Keratinocyte (primary cell): ENCODE measurements around the gene ERBB4. TPM values are rescaled to one million over a fixed set of nuclear protein-coding genes. Genes with fewer than 3 reads are reported as not detected.

Experiments used
- DNase-seq: peaks from one replicate; pipeline ENCODE4 v3.0.0-alpha.2; 2011; ENCODE audit warnings: low read depth, missing footprints, low spot score
- FAIRE-seq: peaks from 2 replicates; lab custom pipeline; 2011; peaks lifted over from hg19 to GRCh38; lab: Jason Lieb, UNC
- H2AFZ ChIP-seq: 2 replicates; pipeline ENCODE4 v1.6.0; 2012; ENCODE audit warnings: low read length, control low read depth, inconsistent platforms; ENCODE audit not compliant: control insufficient read depth
- H3K27ac ChIP-seq: 2 replicates; pipeline ENCODE4 v1.5.1; 2011; ENCODE audit warnings: low read length; ENCODE audit not compliant: control insufficient read depth, insufficient read depth
- H3K27me3 ChIP-seq: 3 replicates; pipeline ENCODE4 v1.6.0; 2011; ENCODE audit warnings: low read length; ENCODE audit not compliant: control insufficient read depth, insufficient read depth; ENCODE audit errors: extremely low read depth
- H3K36me3 ChIP-seq, 2 experiments: 2 replicates in 1 of 2; 3 replicates in 1 of 2; pipeline ENCODE4 v1.5.1; 2011; ENCODE audit warnings: low read length in 2 of 2, mild to moderate bottlenecking in 1 of 2; ENCODE audit not compliant: control insufficient read depth in 2 of 2, insufficient read depth in 2 of 2; ENCODE audit errors: extremely low read depth in 1 of 2
- H3K4me1 ChIP-seq: 3 replicates; pipeline ENCODE4 v1.5.1; 2011; ENCODE audit warnings: low read length; ENCODE audit not compliant: control insufficient read depth, insufficient read depth; ENCODE audit errors: extremely low read depth
- H3K4me2 ChIP-seq: 3 replicates; pipeline ENCODE4 v1.6.0; 2011; ENCODE audit warnings: low read depth, low read length; ENCODE audit not compliant: control insufficient read depth, insufficient read depth; ENCODE audit errors: extremely low read depth
- H3K4me3 ChIP-seq, 3 experiments: fragments of 200-600 bp in 1 of 3; sonication (generic) in 1 of 3; 2 replicates in 2 of 3; 3 replicates in 1 of 3; pipeline ENCODE4 v1.5.1; 2011 to 2016; ENCODE audit warnings: low read length in 3 of 3, mild to moderate bottlenecking in 3 of 3, control low read depth in 2 of 3, inconsistent platforms in 1 of 3, low read depth in 1 of 3, mixed read lengths in 1 of 3, mixed run types in 1 of 3, moderate library complexity in 1 of 3; ENCODE audit not compliant: control insufficient read depth in 2 of 3, insufficient read depth in 2 of 3; ENCODE audit errors: extremely low read depth in 1 of 3
- H3K79me2 ChIP-seq: 2 replicates; pipeline ENCODE4 v1.6.0; 2012; ENCODE audit warnings: low read length; ENCODE audit not compliant: control insufficient read depth, insufficient read depth
- H3K9ac ChIP-seq: 3 replicates; pipeline ENCODE4 v1.6.0; 2011; ENCODE audit warnings: low read length; ENCODE audit not compliant: control insufficient read depth, insufficient read depth; ENCODE audit errors: extremely low read depth
- H3K9me1 ChIP-seq: 3 replicates; pipeline ENCODE4 v1.6.0; 2011; ENCODE audit warnings: low read length; ENCODE audit not compliant: control insufficient read depth, insufficient read depth; ENCODE audit errors: extremely low read depth
- H3K9me3 ChIP-seq: 2 replicates; pipeline ENCODE4 v1.5.1; 2012; ENCODE audit warnings: low read depth, low read length; ENCODE audit not compliant: control insufficient read depth
- H4K20me1 ChIP-seq: 3 replicates; pipeline ENCODE4 v1.6.0; 2011; ENCODE audit warnings: low read length; ENCODE audit not compliant: control insufficient read depth, insufficient read depth; ENCODE audit errors: extremely low read depth
- CTCF ChIP-seq, 3 experiments: IDR thresholded peaks in 1 of 3; conservative IDR thresholded peaks in 1 of 3; optimal IDR thresholded peaks in 1 of 3; 2 replicates in 2 of 3; 3 replicates in 1 of 3; pipeline versions ENCODE3 to v1.5.1; 2011; ENCODE audit warnings: low read length in 3 of 3, mild to moderate bottlenecking in 3 of 3, moderate library complexity in 2 of 3, control low read depth in 1 of 3, inconsistent platforms in 1 of 3; ENCODE audit not compliant: insufficient read depth in 2 of 3; ENCODE audit errors: extremely low read depth in 1 of 3
- EZH2 ChIP-seq: IDR thresholded peaks from one replicate; pipeline ENCODE4 v1.6.1; 2012; ENCODE audit warnings: inconsistent platforms, mild to moderate bottlenecking, low read length, moderate library complexity
- dilution Hi-C: fragments of 300-500 bp; cut with MboI; formaldehyde crosslinking; loops from one replicate; pipeline ENCODE4 v1.7.0; 2020; ENCODE audit warnings: low sequenced_read_pairs; ENCODE audit not compliant: extremely low pct_ligation_motif_present
- polyA plus RNA-seq, 5 experiments: library from polyadenylated mRNA; depleted of rRNA in 3 of 5; stranded (reverse) in 3 of 5; stranded (forward) in 1 of 5; unstranded in 1 of 5; fragments of >200 nt; gene quantifications; 1 replicate in 1 of 5; 2 replicates in 3 of 5; 3 replicates in 1 of 5; pipeline versions ENCODE4 v1.2.1 to v1.2.3, GENCODE V29; 2011 to 2012; ENCODE audit warnings: missing spikeins in 2 of 5, low read depth in 1 of 5, low replicate concordance in 1 of 5

ERBB4 gene
- polyA plus RNA-seq, 1 donor (not counting 4 experiments of a cell fraction or from before 2014, with no cell fraction given): 0.01 TPM

- Histone ChIP-seq H3K27ac (no peak overlapping the region), H3K9me1 (no peaks in the 10 kb centered on the region), H3K4me1 (no peaks in the 10 kb centered on the region), H3K27me3 (no peaks in the 10 kb centered on the region), H3K4me3 (no peak overlapping the region), H3K79me2 (no peaks in the 10 kb centered on the region), H3K36me3 (no peaks in the 10 kb centered on the region), H2AFZ (no peak overlapping the region), H4K20me1 (no peaks in the 10 kb centered on the region), H3K9ac (no peak overlapping the region), H3K4me2 (no peak overlapping the region), H3K9me3 (no peaks in the 10 kb centered on the region)
- DNase-seq (no peak), FAIRE-seq (no peak)
- dilution Hi-C loops: no loop called here
- TF ChIP-seq EZH2: no peak
- no peak for TF ChIP-seq CTCF (optimal IDR thresholded peaks at IDR 0.05 in 1 of 3, IDR thresholded peaks at IDR 0.05 in 1 of 3, conservative IDR thresholded peaks at IDR 0.05 in 1 of 3; ENCODE audit: extremely low read depth in 1 of 3, insufficient read depth in 2 of 3, low read length in 3 of 3)
These were observed 744.9 kb downstream of the ERBB4 start for GRCh38 chr2:211793690-211794089.

- H4K20me1 ChIP-seq: no peaks in the 10 kb centered on the region
- TF ChIP-seq CTCF (optimal IDR thresholded peaks at IDR 0.05 in 1 of 3, IDR thresholded peaks at IDR 0.05 in 1 of 3, conservative IDR thresholded peaks at IDR 0.05 in 1 of 3; ENCODE audit: extremely low read depth in 1 of 3, insufficient read depth in 2 of 3, low read length in 3 of 3) (no peak), EZH2 (no peak)
- no peak overlapping the region for H2AFZ ChIP-seq
- no peaks in the 10 kb centered on the region for H3K36me3 ChIP-seq
- no peak overlapping the region for H3K27ac ChIP-seq
- H3K4me1 ChIP-seq: no peaks in the 10 kb centered on the region
- FAIRE-seq: no peak
- no peak overlapping the region for H3K4me2 ChIP-seq
- DNase-seq: no peak
- no peak overlapping the region for H3K4me3 ChIP-seq
- H3K9me3 ChIP-seq: no peaks in the 10 kb centered on the region
- H3K9me1 ChIP-seq: no peaks in the 10 kb centered on the region
- H3K9ac ChIP-seq: no peak overlapping the region
- no peaks in the 10 kb centered on the region for H3K79me2 ChIP-seq
- dilution Hi-C loops: no loop called here
- H3K27me3 ChIP-seq: no peaks in the 10 kb centered on the region
These were observed 748.6 kb downstream of the ERBB4 start for GRCh38 chr2:211789982-211790381.
